HL-60 (cell line): Measurements from ENCODE around the gene OR10G7.

Experiments
- DNase-seq, 2 experiments: peaks; one replicate each; pipeline ENCODE4 v3.0.0-alpha.2; 2010 to 2020; ENCODE audit warnings: low read depth in 1 of 2, low spot score in 1 of 2
- H3K27ac ChIP-seq: fragments of 250-450 bp; sonication (Bioruptor Pico); replicated peaks from 2 replicates; pipeline ENCODE4 v1.5.1; 2020; ENCODE audit warnings: mild to moderate bottlenecking, moderate library complexity
- H3K27me3 ChIP-seq: fragments of 250-450 bp; sonication (Bioruptor Pico); 2 replicates; pipeline ENCODE4 v1.5.1; 2021; ENCODE audit warnings: mild to moderate bottlenecking, moderate library complexity; ENCODE audit not compliant: insufficient read depth, poor library complexity, severe bottlenecking
- H3K4me3 ChIP-seq: replicated peaks from 2 replicates; pipeline ENCODE4 v1.5.1; 2011; ENCODE audit warnings: mild to moderate bottlenecking, control low read depth, low read length; ENCODE audit not compliant: insufficient read depth
- CTCF ChIP-seq: IDR thresholded peaks from one replicate; pipeline ENCODE4 v1.5.1; 2011; ENCODE audit warnings: low read length, control low read depth, inconsistent platforms; ENCODE audit not compliant: insufficient read depth
- GABPA ChIP-seq: IDR thresholded peaks from 2 replicates; pipeline ENCODE4 v1.6.1; 2012; ENCODE audit warnings: low read depth
- POLR2AphosphoS5 ChIP-seq: IDR thresholded peaks from 2 replicates; pipeline ENCODE4 v1.6.1; 2012; ENCODE audit warnings: low read depth
- REST ChIP-seq: IDR thresholded peaks from 2 replicates; pipeline ENCODE4 v1.6.1; 2012; ENCODE audit warnings: low read depth; ENCODE audit not compliant: insufficient replicate concordance
- SPI1 ChIP-seq: IDR thresholded peaks from 2 replicates; pipeline ENCODE4 v1.6.1; 2012; ENCODE audit warnings: low read depth, mild to moderate bottlenecking, borderline replicate concordance

OR10G7 gene

GRCh38 chr11:124082371-124082770 is 41.2 kb upstream of the OR10G7 start:
- H3K27me3 ChIP-seq = peaks cover 8% of the 10 kb centered on the region
- H3K4me3 ChIP-seq = no peak overlapping the region
- peak in 1 of 2 experiments; percentile 22 for DNase-seq
- TF ChIP-seq GABPA (no peak), REST (no peak), CTCF (no peak), SPI1 (no peak), POLR2AphosphoS5 (no peak)
- no peak overlapping the region for H3K27ac ChIP-seq

GRCh38 chr11:124081483-124081882 is 40.4 kb upstream of the OR10G7 start:
- no peak for DNase-seq
- no peak for TF ChIP-seq SPI1
- TF ChIP-seq POLR2AphosphoS5 = no peak
- TF ChIP-seq CTCF = no peak
- no peak for TF ChIP-seq REST
- TF ChIP-seq GABPA = no peak
- Histone ChIP-seq H3K27me3 (peaks cover 8% of the 10 kb centered on the region), H3K27ac (no peak overlapping the region), H3K4me3 (no peak overlapping the region)

- Histone ChIP-seq H3K27ac (no peak overlapping the region), H3K27me3 (peaks cover 8% of the 10 kb centered on the region), H3K4me3 (no peak overlapping the region)
- DNase-seq = no peak
- TF ChIP-seq REST (no peak), SPI1 (no peak), CTCF (no peak), GABPA (no peak), POLR2AphosphoS5 (no peak)
Observed at GRCh38 chr11:124080327-124081001, 39.3 kb upstream of the OR10G7 start.
